ENCODE data around the gene ZMPSTE24.

ZMPSTE24 gene

GRCh38 chr1:40265298-40265697 is 7.3 kb downstream of the ZMPSTE24 start:
- no peak for DNase-seq

GRCh38 chr1:40265919-40266318 is 7.9 kb downstream of the ZMPSTE24 start:
- DNase-seq: no peak

- DNase-seq: no peak
These were observed 8.9 kb downstream of the ZMPSTE24 start for GRCh38 chr1:40266786-40267535.

GRCh38 chr1:40267767-40268187 is 9.7 kb downstream of the ZMPSTE24 start:
- no peak for DNase-seq

- no peak for DNase-seq
These were observed 10.2 kb downstream of the ZMPSTE24 start for GRCh38 chr1:40268211-40268610.

- peak; percentile 34 for DNase-seq
These were observed 12.3 kb downstream of the ZMPSTE24 start for GRCh38 chr1:40270152-40270834.

- DNase-seq: no peak
These were observed 14.7 kb downstream of the ZMPSTE24 start for GRCh38 chr1:40272653-40273213.

GRCh38 chr1:40273547-40274166 is 15.6 kb downstream of the ZMPSTE24 start:
- DNase-seq: no peak

- no peak for DNase-seq
These were observed 16.3 kb downstream of the ZMPSTE24 start for GRCh38 chr1:40274331-40274730.

GRCh38 chr1:40276122-40276521 is 18.1 kb downstream of the ZMPSTE24 start:
- no peak for DNase-seq

- DNase-seq: no peak
These were observed 23.8 kb downstream of the ZMPSTE24 start for GRCh38 chr1:40281853-40282252.

- DNase-seq: no peak
These were observed 33.3 kb downstream of the ZMPSTE24 start for GRCh38 chr1:40291293-40291692.

GRCh38 chr1:40299366-40300248 is 41.6 kb downstream of the ZMPSTE24 start:
- DNase-seq: no peak

GRCh38 chr1:40300249-40300567 is 42.2 kb downstream of the ZMPSTE24 start:
- no peak for DNase-seq

GRCh38 chr1:40300651-40301050 is 42.6 kb downstream of the ZMPSTE24 start:
- DNase-seq: no peak

- no peak for DNase-seq
These were observed 43.0 kb downstream of the ZMPSTE24 start for GRCh38 chr1:40301066-40301465.

- no peak for DNase-seq
These were observed 43.7 kb downstream of the ZMPSTE24 start for GRCh38 chr1:40301541-40302299.

- DNase-seq: no peak
These were observed 44.4 kb downstream of the ZMPSTE24 start for GRCh38 chr1:40302475-40302874.

- DNase-seq: no peak
These were observed 45.2 kb downstream of the ZMPSTE24 start for GRCh38 chr1:40303051-40303771.

GRCh38 chr1:40303790-40304189 is 45.8 kb downstream of the ZMPSTE24 start:
- DNase-seq: no peak

GRCh38 chr1:40305451-40305850 is 47.4 kb downstream of the ZMPSTE24 start:
- DNase-seq: no peak
